ENCODE measurements around the gene IL15RA. TPM values are rescaled to one million over a fixed set of nuclear protein-coding genes. Genes with fewer than 3 reads are reported as not detected.

Gene IL15RA, protein sequence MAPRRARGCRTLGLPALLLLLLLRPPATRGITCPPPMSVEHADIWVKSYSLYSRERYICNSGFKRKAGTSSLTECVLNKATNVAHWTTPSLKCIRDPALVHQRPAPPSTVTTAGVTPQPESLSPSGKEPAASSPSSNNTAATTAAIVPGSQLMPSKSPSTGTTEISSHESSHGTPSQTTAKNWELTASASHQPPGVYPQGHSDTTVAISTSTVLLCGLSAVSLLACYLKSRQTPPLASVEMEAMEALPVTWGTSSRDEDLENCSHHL
- total RNA-seq = 29.7 and 31.2 TPM in 2 replicates

GRCh38 chr10:5977471-5978229 is at the start of gene IL15RA:
Gene IL15RA, minus strand, starts transcription at chr10:5977543. Its CDS starts 51 bp downstream, at chr10:5977492.
- intact Hi-C loops (cut with micrococcal nuclease) = loop anchor here (1.0 to 10.0 kb wide), 8 partner anchors 61 to 683 kb away; partner anchors contain the start of genes IL2RA, PRKCQ and TASOR2

DNA sequence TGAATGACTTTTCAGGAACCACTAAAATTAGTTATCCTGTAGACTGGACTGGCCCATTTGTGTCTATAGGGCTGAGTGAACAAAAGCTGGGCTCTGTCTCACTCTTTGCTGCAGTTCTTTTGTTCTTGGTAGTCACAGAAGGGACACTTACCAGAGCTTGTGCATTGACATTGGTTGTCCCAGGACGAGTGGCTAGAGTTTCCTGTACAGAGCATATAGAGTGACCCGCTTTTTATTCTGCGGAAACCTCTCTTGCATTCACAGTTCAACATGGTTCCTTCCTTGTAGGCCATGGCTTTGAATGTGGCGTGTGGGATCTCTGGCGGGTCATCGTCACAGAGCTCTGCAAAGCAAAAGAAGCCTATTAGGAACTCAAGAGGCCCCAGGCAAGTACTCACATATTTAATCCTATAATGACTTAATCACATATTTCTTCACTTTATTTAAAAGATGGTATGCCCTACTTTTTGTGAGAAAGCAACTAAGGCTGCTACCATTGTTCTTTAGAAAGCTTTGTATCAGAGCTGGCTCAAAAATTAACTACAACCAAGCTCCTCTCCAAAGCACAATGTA is 48.4 kb upstream of the IL15RA start:
- intact Hi-C loops (cut with micrococcal nuclease) = no loop called here

GRCh38 chr10:6024334-6024682 is 47.0 kb upstream of the IL15RA start:
- intact Hi-C loops (cut with micrococcal nuclease) = no loop called here

DNA sequence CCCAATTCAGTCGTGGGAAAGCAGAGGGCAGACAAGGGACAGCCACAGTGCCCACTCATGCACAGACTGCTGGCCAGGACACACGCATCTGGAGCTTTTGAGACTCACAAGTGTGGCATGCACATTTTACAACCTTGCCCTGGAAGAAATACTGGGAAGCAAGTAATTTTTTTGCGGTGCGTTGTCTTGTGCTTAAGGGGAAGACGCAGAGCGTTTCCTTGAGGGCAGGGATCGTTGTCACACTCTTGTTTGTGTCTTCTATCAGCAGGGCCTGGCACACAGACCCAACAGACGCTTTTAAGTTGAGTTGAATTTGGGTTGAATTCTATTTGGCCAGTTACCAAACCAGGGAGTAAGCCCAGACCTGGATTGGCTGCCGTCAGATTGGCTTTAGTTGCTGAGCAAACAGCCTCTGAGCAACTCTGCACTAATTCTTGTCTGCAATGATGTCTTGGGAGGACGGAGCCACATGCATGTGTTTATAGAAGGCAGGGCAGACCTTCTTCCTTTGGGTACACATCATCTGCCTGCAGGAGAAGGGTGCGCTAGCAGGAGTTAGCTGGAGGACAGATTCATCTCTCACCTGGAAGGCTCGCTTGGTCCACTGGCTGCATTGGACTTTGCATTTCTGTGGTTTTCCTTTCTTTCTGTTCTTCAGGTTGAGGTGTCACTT is 46.5 kb upstream of the IL15RA start:
- intact Hi-C loops (cut with micrococcal nuclease) = no loop called here

- intact Hi-C loops (cut with micrococcal nuclease) = no loop called here
These were observed 45.3 kb upstream of the IL15RA start for GRCh38 chr10:6022660-6023059.

GRCh38 chr10:6020826-6021225 is 43.5 kb upstream of the IL15RA start:
- intact Hi-C loops (cut with micrococcal nuclease) = no loop called here

- intact Hi-C loops (cut with micrococcal nuclease) = no loop called here
These were observed 42.5 kb upstream of the IL15RA start for GRCh38 chr10:6019796-6020195.

- intact Hi-C loops (cut with micrococcal nuclease) = no loop called here
These were observed 41.9 kb upstream of the IL15RA start for GRCh38 chr10:6019010-6019782.

DNA sequence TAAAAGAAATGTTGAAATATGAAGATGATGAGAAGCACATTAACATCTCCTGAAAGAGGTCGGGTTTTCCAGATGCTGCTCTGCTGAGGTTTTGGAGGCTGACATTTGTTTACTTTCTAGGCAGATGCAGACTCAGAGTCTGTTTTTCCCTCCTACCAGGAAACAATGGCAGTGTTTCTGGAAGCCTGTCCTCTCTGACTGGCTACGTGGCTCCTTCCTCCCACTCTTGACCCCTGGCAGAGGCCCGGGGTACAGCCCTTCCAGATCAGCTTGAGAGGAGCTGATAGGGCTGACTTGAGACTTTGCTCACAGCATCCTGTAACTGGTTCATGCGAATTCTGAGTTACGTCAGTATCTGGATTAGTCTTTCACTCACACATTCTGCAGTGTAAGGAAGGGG is 41.1 kb upstream of the IL15RA start:
- intact Hi-C loops (cut with micrococcal nuclease) = no loop called here

DNA sequence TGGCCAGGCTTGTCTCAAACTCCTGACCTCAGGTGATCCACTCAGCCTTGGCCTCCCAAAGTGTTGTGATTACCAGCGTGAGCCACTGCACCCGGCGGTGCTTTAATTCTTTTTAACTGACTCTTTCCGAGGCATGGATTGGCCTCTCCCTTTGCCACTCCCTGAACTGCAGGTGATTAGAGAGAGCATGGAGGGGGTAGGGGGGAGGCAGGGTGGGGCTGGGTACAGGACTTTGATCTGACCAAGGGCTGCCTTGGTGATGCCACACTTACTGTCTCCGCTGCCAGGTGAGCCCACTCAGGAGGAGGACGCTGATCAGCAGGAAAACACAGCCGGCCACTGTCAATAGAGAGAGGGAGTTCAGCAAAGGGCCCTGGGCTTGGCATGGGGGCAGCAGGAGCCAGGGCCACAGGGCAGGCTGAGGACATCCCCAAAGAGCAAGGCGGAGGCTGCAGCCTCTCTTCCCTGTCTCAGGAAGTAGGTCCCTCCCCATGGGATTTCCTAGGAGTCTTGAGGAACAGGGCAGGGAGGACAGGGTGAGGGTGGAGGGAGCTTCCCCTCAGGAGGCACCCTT is 40.5 kb upstream of the IL15RA start:
- intact Hi-C loops (cut with micrococcal nuclease) = no loop called here

GRCh38 chr10:6014241-6014761 is 37.0 kb upstream of the IL15RA start:
- intact Hi-C loops (cut with micrococcal nuclease) = loop anchor here (1.0 to 5.0 kb wide), 5 partner anchors 37 to 398 kb away; partner anchors contain the start of gene IL2RA

- intact Hi-C loops (cut with micrococcal nuclease) = loop anchor here (1.0 to 5.0 kb wide), 5 partner anchors 37 to 399 kb away; partner anchors contain the start of gene IL2RA
These were observed 36.3 kb upstream of the IL15RA start for GRCh38 chr10:6013413-6014192.

- intact Hi-C loops (cut with micrococcal nuclease) = loop anchor here (5.0 kb wide), 1 partner anchor 400 kb away; no protein-coding TSS in a partner anchor
These were observed 35.0 kb upstream of the IL15RA start for GRCh38 chr10:6012121-6012905.

DNA sequence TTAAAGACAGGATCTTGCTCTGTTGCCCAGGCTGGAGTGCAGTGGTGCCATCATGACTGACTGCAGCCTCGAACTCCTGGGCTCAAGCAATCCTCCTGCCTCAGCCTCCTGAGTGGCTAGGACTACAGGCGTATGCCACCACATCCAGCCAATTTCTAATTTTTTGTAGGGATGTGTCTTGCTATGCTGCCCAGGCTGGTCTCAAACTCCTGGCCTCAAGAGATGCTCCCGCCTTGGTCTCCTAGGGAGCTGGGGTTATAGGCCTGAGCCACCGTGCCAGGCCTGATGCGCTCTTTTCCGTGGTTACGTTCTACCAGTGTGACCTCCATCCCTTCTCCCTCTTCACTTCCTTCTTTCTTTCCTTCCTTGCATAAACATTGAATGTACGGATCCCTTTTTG is 34.2 kb upstream of the IL15RA start:
- intact Hi-C loops (cut with micrococcal nuclease) = loop anchor here (5.0 kb wide), 1 partner anchor 401 kb away; no protein-coding TSS in a partner anchor

DNA sequence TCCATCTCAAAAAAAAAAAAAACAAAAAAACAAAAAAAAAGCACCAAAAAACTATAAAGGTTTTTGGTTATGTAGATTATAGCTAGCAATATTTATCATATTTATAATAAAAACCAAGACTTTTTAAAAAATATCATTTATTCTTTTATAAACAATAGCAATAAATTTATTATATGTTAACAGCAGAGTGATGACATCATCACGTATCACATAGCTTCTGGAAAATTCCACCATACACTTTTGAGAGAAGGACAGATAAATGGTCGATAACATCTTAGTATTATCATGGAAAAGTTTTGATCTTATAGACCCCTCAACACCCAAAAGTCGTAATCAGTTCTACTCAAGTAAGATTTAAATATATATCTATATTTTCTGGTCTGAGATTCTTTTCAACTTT is 33.2 kb upstream of the IL15RA start:
- intact Hi-C loops (cut with micrococcal nuclease) = loop anchor here (5.0 kb wide), 1 partner anchor 402 kb away; no protein-coding TSS in a partner anchor

DNA sequence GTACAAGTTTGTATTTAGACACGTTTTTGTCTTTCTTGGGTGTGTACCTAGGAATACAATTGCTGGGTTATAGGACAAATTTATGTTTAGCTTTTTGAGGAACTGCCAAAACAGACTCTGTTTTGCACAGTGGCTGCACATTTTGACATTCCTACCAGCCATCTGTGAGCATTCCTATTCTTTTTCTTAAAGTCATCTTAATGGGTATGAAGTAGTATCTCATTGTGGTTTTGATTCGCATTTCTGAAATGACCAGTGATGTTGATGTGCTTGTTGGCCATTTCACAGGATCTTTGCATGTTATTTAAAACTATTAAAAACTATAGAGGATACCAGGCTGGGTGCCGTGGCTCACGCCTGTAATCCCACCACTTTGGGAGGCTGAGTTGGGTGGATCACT is 32.6 kb upstream of the IL15RA start:
- intact Hi-C loops (cut with micrococcal nuclease) = loop anchor here (5.0 kb wide), 1 partner anchor 402 kb away; no protein-coding TSS in a partner anchor

DNA sequence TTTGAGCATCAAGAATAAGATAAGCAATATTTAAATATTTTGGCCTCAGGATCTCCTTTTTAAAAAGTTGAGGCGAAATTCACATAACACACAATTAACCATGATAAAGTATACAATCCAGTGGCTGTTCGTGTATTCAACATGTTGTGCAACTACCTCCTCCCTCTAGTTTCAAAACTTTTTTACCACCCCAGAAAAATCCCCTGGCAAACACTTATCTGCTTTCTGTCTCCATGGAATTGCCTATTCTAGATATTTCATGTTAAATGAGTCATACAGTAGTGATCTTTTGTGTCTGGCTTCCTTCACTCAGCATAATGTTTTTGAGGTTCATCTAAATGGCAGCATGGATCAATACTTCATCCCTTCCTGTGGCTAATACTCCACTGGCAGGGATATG is 31.8 kb upstream of the IL15RA start:
- intact Hi-C loops (cut with micrococcal nuclease) = no loop called here

- intact Hi-C loops (cut with micrococcal nuclease) = no loop called here
These were observed 31.3 kb upstream of the IL15RA start for GRCh38 chr10:6008497-6009142.
